Glutamatergic neuron (in vitro differentiated cells): ENCODE measurements around the gene TMPRSS2. TPM values are rescaled to one million over a fixed set of nuclear protein-coding genes. Genes with fewer than 3 reads are reported as not detected.
"Not testable (repeated sequence)": the region's sequence is repeated elsewhere in the genome, so short reads cannot be mapped to it uniquely, and the experiment has no call there.

Source experiments
- DNase-seq: peaks from one replicate; pipeline ENCODE4 v3.0.0; 2022
- H3K27ac Mint-ChIP-seq: one replicate; pipeline ENCODE4 v1.8.0; 2020; ENCODE audit warnings: mild to moderate bottlenecking, mixed read lengths, inconsistent platforms; ENCODE audit not compliant: unreplicated experiment
- H3K27me3 Mint-ChIP-seq: one replicate; pipeline ENCODE4 v1.8.0; 2020; ENCODE audit warnings: mild to moderate bottlenecking, moderate library complexity, mixed read lengths, inconsistent platforms; ENCODE audit not compliant: unreplicated experiment
- H3K36me3 Mint-ChIP-seq: one replicate; pipeline ENCODE4 v1.8.0; 2020; ENCODE audit warnings: mild to moderate bottlenecking, mixed read lengths, inconsistent platforms; ENCODE audit not compliant: unreplicated experiment
- H3K4me1 Mint-ChIP-seq: one replicate; pipeline ENCODE4 v1.8.0; 2020; ENCODE audit warnings: mild to moderate bottlenecking, low read depth, mixed read lengths, inconsistent platforms; ENCODE audit not compliant: unreplicated experiment
- H3K4me3 Mint-ChIP-seq: one replicate; pipeline ENCODE4 v1.8.0; 2020; ENCODE audit warnings: mild to moderate bottlenecking, mixed read lengths, inconsistent platforms; ENCODE audit not compliant: unreplicated experiment
- H3K9me3 Mint-ChIP-seq: one replicate; pipeline ENCODE4 v1.8.0; 2020; ENCODE audit warnings: mild to moderate bottlenecking, moderate library complexity, mixed read lengths, inconsistent platforms; ENCODE audit not compliant: unreplicated experiment
- CTCF ChIP-seq: fragments of 200-600 bp; sonication (generic); IDR thresholded peaks from one replicate; pipeline ENCODE4 v1.5.0; 2021; ENCODE audit not compliant: partially characterized antibody, unreplicated experiment
- total RNA-seq: library from RNA; stranded (reverse); fragmentation: NEBNext Ultra II Directional; extraction: Animal tissue kit (Norgen Biotek cat#: 25700); gene quantifications from one replicate; pipeline ENCODE4 v1.2.1, GENCODE V29; 2021; ENCODE audit not compliant: unreplicated experiment

Gene TMPRSS2
- total RNA-seq, 1 donor from 2014 or later: not detected

- peaks cover 5% of the 10 kb centered on the region for H3K27me3 Mint-ChIP-seq
- H3K4me1 Mint-ChIP-seq: peaks cover 7% of the 10 kb centered on the region
- peaks cover 3% of the 10 kb centered on the region for H3K9me3 Mint-ChIP-seq
- DNase-seq: no peak
- H3K4me3 Mint-ChIP-seq: no peak overlapping the region
- no peaks in the 10 kb centered on the region for H3K36me3 Mint-ChIP-seq
- TF ChIP-seq CTCF: no peak
- H3K27ac Mint-ChIP-seq: no peak overlapping the region
Measured at GRCh38 chr21:41427556-41427955, 80.4 kb downstream of the TMPRSS2 start.

GRCh38 chr21:41426676-41427404 lies 81.1 kb downstream of the TMPRSS2 start:
- Mint-ChIP-seq H3K27ac (no peak overlapping the region), H3K9me3 (peaks cover 3% of the 10 kb centered on the region), H3K27me3 (peaks cover 6% of the 10 kb centered on the region), H3K36me3 (no peaks in the 10 kb centered on the region), H3K4me1 (peaks cover 8% of the 10 kb centered on the region), H3K4me3 (no peak overlapping the region)
- no peak for DNase-seq
- no peak for TF ChIP-seq CTCF

GRCh38 chr21:41425954-41426675 lies 81.8 kb downstream of the TMPRSS2 start, which contains the start of gene MX1:
Gene MX1, plus strand, starts transcription at chr21:41426239. Its CDS starts 5,832 bp downstream, at chr21:41432071.
- H3K27ac Mint-ChIP-seq: no peak within 1 kb of the TSS

GRCh38 chr21:41425588-41425953 lies 82.4 kb downstream of the TMPRSS2 start:
- peaks cover 8% of the 10 kb centered on the region for H3K27me3 Mint-ChIP-seq
- H3K36me3 Mint-ChIP-seq: no peaks in the 10 kb centered on the region
- TF ChIP-seq CTCF: no peak
- H3K4me1 Mint-ChIP-seq: peaks cover 9% of the 10 kb centered on the region
- peaks cover 3% of the 10 kb centered on the region for H3K9me3 Mint-ChIP-seq
- no peak overlapping the region for H3K27ac Mint-ChIP-seq
- DNase-seq: no peak
- H3K4me3 Mint-ChIP-seq: peak overlapping the region; percentile 77

More at GRCh38 chr21:41425954-41426675, 81.8 kb downstream of the TMPRSS2 start, which contains the start of gene MX1:
- Mint-ChIP-seq H3K27me3 (peaks cover 8% of the 10 kb centered on the region), H3K9me3 (peaks cover 3% of the 10 kb centered on the region), H3K36me3 (no peaks in the 10 kb centered on the region), H3K4me1 (peaks cover 8% of the 10 kb centered on the region), H3K4me3 (peak within 1 kb of the TSS; percentile 77)
- no peak for TF ChIP-seq CTCF
- peak; percentile 52 for DNase-seq

- H3K4me1 Mint-ChIP-seq, H3K9me3 Mint-ChIP-seq, H3K27me3 Mint-ChIP-seq, H3K4me3 Mint-ChIP-seq, DNase-seq, H3K27ac Mint-ChIP-seq, H3K36me3 Mint-ChIP-seq: not testable (repeated sequence)
Measured at GRCh38 chr21:41423305-41423636, 84.7 kb downstream of the TMPRSS2 start.
